Uterus (tissue), 4 donors: ENCODE data around the gene DNMT3A. TPM values are rescaled to one million over a fixed set of nuclear protein-coding genes. Genes with fewer than 3 reads are reported as not detected.

ENCODE experiments used
- DNase-seq, 2 donors: peaks; one replicate each; pipeline ENCODE4 v3.0.0-alpha.2; 2019 to 2020
- H3K27ac ChIP-seq, 2 donors: fragments of 200-600 bp; sonication (generic); 1 replicate in 1 of 2; 2 replicates in 1 of 2; pipeline ENCODE4 v1.5.1; 2016 to 2018
- H3K27me3 ChIP-seq, 2 donors: fragments of 200-600 bp; sonication (generic); one replicate each; pipeline ENCODE4 v1.5.1; 2018 to 2019; ENCODE audit warnings: control low read depth in 1 of 2
- H3K36me3 ChIP-seq, 2 donors: fragments of 200-600 bp; sonication (generic); one replicate each; pipeline ENCODE4 v1.5.1; 2019; ENCODE audit warnings: control low read depth in 1 of 2
- H3K4me1 ChIP-seq, 2 donors: fragments of 200-600 bp; sonication (generic); one replicate each; pipeline ENCODE4 v1.5.1; 2018 to 2019; ENCODE audit warnings: control low read depth in 1 of 2
- H3K4me3 ChIP-seq, 2 donors: fragments of 200-600 bp; sonication (generic); 1 replicate in 1 of 2; 2 replicates in 1 of 2; pipeline ENCODE4 v1.5.1; 2018 to 2019; ENCODE audit warnings: mild to moderate bottlenecking in 1 of 2
- H3K9me3 ChIP-seq, 2 donors: fragments of 200-600 bp; sonication (generic); one replicate each; pipeline ENCODE4 v1.5.1; 2019; ENCODE audit warnings: control low read depth in 1 of 2
- POLR2A ChIP-seq, 2 donors: fragments of 450-650 bp; IDR thresholded peaks; one replicate each; pipeline ENCODE4 v1.6.1; 2016; ENCODE audit warnings: antibody characterized with exemption in 2 of 2, mild to moderate bottlenecking in 1 of 2, moderate library complexity in 1 of 2
- intact Hi-C: fragments of 100-400 bp; cut with DNase I; formaldehyde crosslinking; loops from one replicate; pipeline ENCODE4 v1.15.1; 2023; ENCODE audit warnings: low total_unique reads
- total RNA-seq, 4 donors: library from RNA; depleted of rRNA in 3 of 4; stranded (reverse); fragments of >200 nt in 3 of 4; gene quantifications; one replicate each; pipeline versions ENCODE4 v1.1.0 to v1.2.4, GENCODE V29; 2014 to 2023
- TF ChIP-seq, protein P1 (sequence below), 4 experiments: fragments of 200-600 bp in 2 of 4; fragments of 450-650 bp in 2 of 4; sonication (generic) in 2 of 4; IDR thresholded peaks; one replicate each; pipeline ENCODE4 v1.5.1; 2016 to 2019; ENCODE audit warnings: antibody characterized with exemption in 4 of 4, mild to moderate bottlenecking in 2 of 4, moderate library complexity in 1 of 4
- donor health status: DM: yes; HTN: yes; CAD: no.

Gene DNMT3A
- total RNA-seq, 4 donors from 2014 or later, result 2.3 to 95.8 (median 29.9) TPM

DNA sequence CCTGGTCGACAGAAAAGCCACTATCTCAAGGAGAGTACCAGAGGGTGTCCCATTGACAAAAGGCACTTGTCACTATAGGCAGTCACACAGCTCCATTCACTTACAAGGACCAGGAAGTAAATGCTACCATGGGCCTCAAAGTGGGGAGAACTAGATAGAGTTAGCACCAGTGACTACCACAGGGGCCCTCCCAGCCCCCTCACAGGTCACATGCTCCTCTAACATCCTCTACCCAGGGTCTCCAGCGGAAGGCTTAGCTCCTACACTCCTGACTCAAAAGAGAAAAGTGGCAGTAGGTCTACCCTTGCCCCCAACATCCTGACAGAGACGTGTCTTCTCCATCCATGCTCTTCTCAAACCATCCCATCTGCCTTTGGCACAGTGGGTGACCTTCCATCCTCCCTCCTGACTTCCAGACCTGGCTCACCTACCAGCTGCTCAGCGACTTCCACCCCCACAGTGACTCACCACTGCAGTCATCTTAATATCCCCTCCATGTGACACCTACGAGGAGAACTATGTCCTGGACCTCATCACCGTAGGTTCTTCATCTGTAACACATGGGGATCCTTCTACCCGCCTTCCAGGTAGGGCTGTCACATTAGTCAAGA lies 5.6 kb upstream of the DNMT3A start:
- intact Hi-C loops, result no loop called here
- Histone ChIP-seq H3K27me3 (no peaks in the 10 kb centered on the region), H3K4me1 (peaks cover 0 to 4% of the 10 kb centered on the region in 2 donors), H3K27ac (no peak overlapping the region), H3K4me3 (no peak overlapping the region), H3K9me3 (no peaks in the 10 kb centered on the region), H3K36me3 (no peaks in the 10 kb centered on the region)
- no peak for TF ChIP-seq POLR2A (IDR thresholded peaks at IDR 0.05)
- TF ChIP-seq, protein P1, sequence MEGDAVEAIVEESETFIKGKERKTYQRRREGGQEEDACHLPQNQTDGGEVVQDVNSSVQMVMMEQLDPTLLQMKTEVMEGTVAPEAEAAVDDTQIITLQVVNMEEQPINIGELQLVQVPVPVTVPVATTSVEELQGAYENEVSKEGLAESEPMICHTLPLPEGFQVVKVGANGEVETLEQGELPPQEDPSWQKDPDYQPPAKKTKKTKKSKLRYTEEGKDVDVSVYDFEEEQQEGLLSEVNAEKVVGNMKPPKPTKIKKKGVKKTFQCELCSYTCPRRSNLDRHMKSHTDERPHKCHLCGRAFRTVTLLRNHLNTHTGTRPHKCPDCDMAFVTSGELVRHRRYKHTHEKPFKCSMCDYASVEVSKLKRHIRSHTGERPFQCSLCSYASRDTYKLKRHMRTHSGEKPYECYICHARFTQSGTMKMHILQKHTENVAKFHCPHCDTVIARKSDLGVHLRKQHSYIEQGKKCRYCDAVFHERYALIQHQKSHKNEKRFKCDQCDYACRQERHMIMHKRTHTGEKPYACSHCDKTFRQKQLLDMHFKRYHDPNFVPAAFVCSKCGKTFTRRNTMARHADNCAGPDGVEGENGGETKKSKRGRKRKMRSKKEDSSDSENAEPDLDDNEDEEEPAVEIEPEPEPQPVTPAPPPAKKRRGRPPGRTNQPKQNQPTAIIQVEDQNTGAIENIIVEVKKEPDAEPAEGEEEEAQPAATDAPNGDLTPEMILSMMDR (IDR thresholded peaks at IDR 0.05), result no peak
- DNase-seq, result no peak

DNA sequence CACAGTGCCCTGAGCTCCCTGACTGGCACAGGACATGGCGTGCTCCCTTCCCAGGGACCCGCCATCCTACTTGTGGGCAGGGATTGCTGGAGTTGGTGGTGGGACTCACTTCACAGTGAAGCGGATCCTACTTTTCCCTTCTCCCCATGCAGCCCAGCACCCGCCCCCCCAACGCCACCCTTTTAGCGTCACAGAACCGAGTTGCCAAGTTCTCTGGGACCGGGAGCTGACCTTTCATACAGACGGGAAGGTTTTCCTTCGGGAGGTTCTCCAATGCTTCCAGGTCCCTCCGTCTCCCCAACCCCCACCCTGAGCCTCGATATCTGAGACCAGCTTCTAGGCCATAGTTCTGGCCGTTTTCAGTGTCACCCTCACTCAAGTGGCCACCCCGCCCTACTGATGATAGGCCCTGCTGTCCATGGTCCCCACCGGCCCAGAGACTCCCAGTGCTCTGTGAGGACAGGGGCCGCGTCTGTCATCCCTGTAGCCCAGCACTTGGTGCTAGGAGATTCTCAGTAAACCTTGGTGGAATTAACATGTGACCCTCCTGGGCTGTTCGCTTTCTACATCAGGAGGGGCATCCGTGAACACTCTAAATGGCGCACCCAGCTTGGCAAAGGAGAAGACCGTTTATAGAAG lies 1.6 kb upstream of the DNMT3A start:
- DNase-seq, result no peak
- no peaks in the 10 kb centered on the region for H3K27me3 ChIP-seq

GRCh38 chr2:25342372-25343186 lies 854 bp upstream of the DNMT3A start:
- peak overlapping the region; percentile 77 to 90 for H3K27ac ChIP-seq
- peak; percentile 74 to 85 for DNase-seq
- intact Hi-C loops, result no loop called here
- peak; percentile 23 to 53 for TF ChIP-seq POLR2A (IDR thresholded peaks at IDR 0.05)
- TF ChIP-seq, protein P1 (IDR thresholded peaks at IDR 0.05), result peak; percentile 90 to 99 (median 99)
- peak overlapping the region; percentile 40 to 83 for H3K4me3 ChIP-seq
- H3K36me3 ChIP-seq, result no peaks in the 10 kb centered on the region
- H3K9me3 ChIP-seq, result no peaks in the 10 kb centered on the region
- no peaks in the 10 kb centered on the region for H3K27me3 ChIP-seq
- H3K4me1 ChIP-seq, result peaks cover 0 to 8% of the 10 kb centered on the region in 2 donors

More for the DNA sequence above, 1.6 kb upstream of the DNMT3A start:
- Histone ChIP-seq H3K36me3 (no peaks in the 10 kb centered on the region), H3K4me1 (peaks cover 0 to 8% of the 10 kb centered on the region in 2 donors), H3K27ac (no peak overlapping the region), H3K4me3 (no peak overlapping the region), H3K9me3 (no peaks in the 10 kb centered on the region)
- intact Hi-C loops, result no loop called here
- TF ChIP-seq POLR2A (IDR thresholded peaks at IDR 0.05), result no peak
- TF ChIP-seq, protein P1 (IDR thresholded peaks at IDR 0.05), result no peak

- peak overlapping the region; percentile 85 to 90 for H3K27ac ChIP-seq
- DNase-seq, result peak in 1 of 2 donors; percentile 46
- peaks cover 0 to 8% of the 10 kb centered on the region in 2 donors for H3K4me1 ChIP-seq
- TF ChIP-seq, protein P1 (IDR thresholded peaks at IDR 0.05), result no peak
- no peak for TF ChIP-seq POLR2A (IDR thresholded peaks at IDR 0.05)
- no peaks in the 10 kb centered on the region for H3K9me3 ChIP-seq
- intact Hi-C loops, result no loop called here
- no peaks in the 10 kb centered on the region for H3K27me3 ChIP-seq
- H3K4me3 ChIP-seq, result peak overlapping the region; percentile 40 to 83
- H3K36me3 ChIP-seq, result no peaks in the 10 kb centered on the region
Observed at GRCh38 chr2:25341011-25341727, 556 bp downstream of the DNMT3A start.
